ENCODE data around the gene SELENON.
"Not testable (repeated sequence)": the region's sequence is repeated elsewhere in the genome, so short reads cannot be mapped to it uniquely, and the experiment has no call there.

SELENON gene

DNA sequence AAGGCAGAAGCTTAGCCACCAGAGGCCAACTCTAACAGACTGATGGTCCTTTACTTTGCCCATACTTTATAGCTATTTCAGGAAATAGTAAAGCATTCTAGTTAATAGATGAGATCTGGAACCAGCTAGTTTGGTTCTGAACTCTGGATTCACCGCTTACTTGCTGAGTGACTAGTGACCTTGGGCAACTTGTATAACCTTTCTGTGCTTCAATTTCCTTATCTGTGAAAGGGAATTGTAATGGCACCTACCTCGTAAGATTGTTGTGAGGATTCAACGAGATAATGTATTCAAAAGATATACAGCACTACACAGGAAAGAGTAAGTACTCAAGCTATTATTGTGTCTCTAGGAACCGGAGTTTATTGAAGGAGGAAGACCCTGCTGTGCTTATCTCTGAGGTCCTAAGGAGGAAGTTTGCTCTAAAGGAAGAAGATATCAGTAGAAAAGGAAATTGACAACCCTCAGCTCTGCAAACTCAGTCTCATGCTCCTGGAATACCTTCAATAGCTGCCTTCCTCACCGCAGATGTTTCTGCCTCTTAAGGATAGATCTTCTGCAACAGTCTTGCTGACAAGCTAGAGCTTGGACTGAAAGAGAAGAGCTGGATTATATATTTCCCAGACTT lies 31.7 kb downstream of the SELENON start:
- DNase-seq = no peak

DNA sequence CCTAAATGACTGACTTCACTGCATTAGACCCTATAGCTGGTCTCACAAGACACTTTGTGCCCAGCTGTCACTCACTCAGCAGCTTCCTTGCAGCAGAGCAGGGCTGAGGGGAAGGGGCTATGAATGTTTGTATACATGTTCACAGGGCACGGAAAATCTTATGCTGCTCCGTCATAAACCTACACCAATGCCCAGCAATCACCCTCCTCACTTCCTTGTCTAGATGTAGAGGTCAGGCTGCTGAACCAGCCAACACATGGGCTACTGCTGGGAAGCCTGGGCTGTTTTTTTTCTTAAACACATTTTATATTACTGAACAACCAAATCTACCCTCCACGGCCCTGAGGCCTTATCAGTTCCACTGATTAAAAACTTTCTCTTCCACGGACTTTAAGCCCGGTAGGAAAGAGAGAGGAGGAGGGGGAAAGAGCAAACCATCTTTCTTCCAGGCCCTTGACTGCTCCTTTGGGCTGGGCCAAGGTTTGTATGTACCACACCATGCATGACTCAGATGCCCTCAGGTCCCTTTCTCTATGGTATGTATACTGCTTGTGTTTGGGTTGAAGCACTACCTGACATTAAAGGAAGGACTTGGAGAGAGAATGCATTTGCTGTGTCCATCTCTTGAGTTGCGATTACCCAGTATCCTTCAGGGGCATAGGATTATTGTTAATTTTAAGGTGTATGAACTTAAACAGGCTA lies 32.5 kb downstream of the SELENON start:
- DNase-seq = no peak

DNA sequence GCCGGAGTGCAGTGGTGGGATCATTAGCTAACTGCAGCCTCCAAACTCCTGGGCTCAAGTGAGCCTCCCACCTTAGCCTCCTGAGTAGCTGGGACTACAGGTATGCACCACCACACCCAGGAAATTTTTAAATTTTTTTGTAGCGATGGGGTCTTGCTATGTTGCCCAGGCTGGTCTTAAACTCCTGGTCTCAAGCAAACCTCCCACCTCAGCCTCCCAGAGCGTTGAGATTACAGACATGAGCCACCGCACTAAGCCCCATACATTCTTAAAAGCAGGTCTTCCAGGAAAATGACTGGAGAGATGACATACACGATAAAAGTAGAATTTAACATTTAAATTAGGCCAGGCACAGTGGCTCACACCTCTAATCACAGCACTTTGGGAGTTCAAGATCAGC lies 33.2 kb downstream of the SELENON start:
- DNase-seq = no peak

DNA sequence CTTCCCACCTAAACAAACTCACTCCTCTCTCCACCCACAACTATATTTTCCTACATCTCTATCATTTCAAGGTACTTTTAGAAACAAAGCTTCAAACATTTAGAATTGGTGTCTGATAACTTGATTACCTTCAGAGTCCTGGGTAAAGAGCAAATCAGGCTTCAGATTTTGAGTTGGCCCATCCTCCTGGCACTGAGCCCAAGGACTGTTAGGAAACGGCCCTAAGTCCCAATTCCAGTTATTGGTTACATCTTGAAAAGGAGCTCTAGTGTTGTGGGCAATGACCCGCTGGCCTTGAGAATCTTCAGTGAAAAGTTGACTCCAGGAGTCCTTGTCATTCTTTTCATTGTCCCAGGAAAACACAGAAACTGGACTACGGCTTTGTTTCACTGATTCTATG lies 34.9 kb downstream of the SELENON start:
- DNase-seq = no peak

DNA sequence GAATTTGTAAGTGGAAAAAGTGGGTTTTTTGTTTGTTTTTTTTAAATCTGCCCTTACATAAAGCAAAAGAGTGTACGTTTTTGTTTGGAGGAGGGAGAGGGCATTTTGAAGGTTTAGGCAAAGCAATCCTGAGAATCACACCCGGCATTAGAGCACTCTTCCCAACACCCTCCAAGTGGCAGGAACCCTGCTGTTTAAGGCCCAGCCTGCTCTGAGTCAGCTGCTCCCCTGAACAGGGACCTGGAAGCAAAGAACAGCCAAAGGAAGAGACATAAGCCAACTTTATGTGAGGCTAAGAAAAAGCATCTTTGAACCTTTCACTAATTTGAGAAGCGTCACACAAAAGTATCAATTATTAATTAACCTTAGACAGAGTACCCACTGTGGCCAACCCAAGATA lies 36.7 kb downstream of the SELENON start:
- DNase-seq = no peak

DNA sequence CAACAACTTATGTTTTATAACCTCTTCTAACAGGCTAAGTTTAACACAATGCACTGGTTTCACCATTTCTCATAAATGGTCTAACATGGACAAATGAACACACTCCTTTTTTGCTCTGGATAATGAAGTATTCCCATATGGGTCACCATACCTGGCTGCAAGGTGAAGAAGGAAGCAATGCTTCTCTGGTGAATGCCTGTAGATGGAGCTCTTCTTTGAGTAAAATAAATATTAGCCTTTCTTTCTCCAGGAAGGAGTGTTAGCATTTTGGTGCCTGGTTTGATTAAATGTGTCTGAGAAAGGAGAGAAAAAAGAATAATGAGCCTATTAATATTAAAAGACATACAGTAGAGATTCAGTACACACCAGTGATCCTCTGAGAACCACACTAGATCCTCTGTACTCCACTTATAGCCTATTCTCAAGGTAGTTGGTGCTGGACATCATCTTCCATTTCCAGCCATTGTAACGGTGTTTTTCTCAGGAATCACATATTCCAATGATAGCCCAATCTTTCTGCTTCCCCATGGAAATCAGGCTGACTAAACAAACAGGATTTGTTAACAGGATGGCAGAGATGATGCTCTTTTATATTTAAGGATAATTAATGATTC lies 37.4 kb downstream of the SELENON start:
- no peak for DNase-seq

DNA sequence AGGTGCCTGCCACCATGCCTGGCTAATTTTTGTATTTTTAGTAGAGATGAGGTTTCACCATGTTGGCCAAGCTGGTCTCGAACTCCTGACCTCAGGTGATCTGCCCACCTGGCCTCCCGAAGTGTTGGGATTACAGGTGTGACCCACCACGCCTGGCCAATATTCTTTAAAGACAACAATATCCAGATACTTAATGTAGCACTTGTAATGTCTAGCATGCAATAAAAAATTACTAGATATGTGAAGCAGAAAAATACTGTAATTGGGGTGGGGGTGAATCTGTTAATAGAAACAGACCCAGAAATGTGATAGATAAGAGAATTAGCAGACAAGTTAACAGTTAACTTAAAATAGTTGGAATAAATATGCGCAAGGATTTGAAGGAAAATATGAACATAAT lies 39.8 kb downstream of the SELENON start:
- DNase-seq = not testable (repeated sequence)

DNA sequence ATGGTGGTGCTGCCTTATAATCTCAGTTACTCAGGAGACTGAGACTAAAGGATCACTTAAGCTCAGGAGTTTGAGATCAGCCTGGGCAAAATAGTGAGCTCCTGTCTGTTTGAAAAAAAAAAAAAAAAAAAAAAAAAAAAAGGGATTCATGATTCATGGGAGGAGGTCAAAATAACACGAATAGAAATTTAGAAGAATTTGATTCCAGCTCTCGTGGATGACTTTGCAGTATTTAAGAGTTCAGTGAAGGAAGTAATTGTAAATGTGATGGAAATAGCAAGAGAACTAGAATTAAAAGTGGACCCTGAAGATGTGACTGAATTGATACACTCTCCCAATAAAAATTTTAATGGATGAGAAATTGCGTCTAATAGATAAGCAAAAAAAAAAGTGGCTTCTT lies 43.5 kb downstream of the SELENON start:
- no peak for DNase-seq

DNA sequence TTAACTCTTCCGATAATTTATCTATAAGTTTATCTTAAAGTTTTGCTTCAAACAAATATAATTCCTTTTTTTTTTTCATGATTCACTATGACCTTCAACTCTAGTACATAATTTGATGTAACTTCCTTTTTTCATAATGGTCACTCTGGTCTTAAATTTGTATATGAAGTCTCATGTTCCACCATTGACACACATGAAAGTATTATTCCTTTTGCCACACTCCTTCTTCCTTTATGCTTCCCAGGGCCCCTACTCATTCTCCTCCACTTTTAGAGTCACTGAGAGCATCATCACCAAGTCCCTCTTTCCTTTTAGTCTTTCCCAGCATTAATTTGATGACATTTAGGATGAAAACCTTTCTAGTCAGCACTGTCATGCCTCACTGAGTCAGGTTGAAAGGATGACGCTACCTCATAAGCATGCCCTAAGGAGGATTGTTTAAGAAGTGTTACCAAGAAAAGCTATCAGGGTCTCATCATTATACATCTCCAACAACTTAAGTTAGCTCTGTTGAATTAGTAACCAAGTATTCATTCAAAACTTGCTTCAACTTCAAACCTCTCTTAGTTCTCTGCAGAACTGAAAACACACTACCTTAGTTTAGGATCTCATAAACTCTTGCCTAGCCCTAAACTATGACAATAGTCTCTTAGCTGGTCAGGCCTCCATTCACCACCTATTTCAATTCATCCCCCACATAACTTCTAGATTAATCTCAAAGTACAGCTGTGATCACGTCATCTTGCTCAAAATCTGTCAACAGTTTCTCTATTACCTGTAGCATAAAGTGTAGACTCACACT lies 44.7 kb downstream of the SELENON start:
- DNase-seq = no peak

DNA sequence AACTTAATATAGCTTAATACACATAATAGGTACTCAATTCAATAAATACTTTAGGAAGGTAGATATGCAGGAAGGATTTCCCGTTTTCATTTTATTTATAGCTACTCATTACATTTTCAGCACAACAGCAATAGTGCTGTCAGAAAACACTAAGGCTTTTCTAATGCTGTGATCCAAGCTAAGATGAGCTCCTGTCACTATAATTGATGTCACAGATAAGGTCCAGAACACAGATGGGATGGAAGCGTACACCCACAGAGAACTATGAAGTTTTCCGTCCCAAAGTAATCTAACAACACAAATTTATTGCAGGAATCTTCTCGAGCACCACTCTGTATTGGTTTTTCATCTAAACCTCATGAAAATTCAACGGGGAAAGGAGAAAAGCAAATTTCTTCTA lies 45.7 kb downstream of the SELENON start:
- DNase-seq = no peak

DNA sequence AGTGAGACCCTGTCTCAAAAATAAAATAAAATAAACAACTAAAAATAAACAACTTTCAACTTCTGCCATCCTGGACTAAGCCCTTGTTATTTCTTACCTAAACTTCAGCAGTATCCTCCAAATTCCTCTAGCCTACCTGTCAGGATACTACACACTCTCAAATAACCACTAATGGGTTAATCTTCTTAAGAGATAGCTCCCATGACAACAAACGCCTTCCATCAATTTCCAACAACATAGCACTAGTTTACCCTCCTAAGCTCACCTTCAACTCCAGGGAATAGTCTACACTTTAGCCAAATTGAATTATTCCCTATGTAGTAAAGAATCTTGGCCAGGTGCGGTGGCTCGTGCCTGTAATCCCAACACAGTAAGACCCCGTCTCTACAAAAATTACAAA lies 47.9 kb downstream of the SELENON start:
- DNase-seq = no peak

DNA sequence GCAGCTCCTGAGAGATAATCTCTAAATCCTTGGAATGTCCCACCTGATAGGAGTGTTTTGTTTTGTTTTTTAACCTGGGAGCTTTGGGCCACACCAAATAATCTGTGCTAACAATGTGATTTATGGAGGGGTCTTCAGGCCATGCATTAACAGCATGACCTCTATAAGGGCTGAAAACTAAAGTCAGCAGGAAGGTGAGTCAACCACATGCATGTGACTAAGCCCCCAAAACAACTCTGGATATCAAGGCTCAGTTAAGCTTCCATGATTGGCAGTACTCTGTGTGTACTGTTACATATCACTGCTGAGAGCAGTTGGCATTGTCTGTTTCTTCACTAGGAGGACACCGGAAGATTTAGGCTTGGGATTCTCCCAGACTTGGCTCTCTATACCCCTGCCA lies 48.5 kb downstream of the SELENON start:
- DNase-seq = no peak

DNA sequence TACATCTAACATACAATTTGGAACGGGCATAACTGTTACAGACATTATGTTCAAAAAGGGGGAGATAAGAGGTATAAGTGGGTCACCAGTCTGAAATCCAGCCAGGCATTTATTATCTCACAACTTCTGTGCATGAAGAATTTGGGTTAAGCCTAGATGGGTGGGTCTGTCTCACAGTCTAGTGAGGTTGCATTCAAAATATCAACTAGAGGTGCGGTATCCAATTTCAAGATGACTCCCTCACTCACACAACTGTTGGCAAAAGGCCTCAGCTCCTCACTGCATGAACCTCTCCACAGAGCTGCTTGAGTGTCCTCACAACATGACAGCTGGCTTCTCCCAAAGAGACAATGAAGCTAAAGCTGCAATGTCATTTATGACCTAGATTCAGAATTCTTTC lies 54.6 kb downstream of the SELENON start:
- DNase-seq = no peak

DNA sequence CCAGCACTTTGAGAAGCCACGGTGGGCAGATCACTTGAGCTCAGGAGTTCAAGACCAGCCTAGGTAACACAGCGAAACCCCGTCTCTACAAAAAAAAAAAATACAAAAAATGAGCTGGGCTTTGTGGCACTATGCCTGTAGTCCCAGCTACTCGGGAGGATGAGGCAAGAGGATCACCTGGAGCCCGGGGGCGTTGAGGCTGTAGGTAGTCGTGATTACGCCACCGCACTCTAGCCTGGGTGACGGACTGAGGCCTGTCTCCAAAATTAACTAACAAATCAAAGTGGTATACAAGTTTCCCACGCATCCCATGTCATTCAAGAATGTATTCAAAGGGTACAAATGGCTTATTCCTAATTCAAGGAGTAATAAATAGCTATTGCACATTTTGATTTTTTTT lies 56.9 kb downstream of the SELENON start:
- no peak for DNase-seq

DNA sequence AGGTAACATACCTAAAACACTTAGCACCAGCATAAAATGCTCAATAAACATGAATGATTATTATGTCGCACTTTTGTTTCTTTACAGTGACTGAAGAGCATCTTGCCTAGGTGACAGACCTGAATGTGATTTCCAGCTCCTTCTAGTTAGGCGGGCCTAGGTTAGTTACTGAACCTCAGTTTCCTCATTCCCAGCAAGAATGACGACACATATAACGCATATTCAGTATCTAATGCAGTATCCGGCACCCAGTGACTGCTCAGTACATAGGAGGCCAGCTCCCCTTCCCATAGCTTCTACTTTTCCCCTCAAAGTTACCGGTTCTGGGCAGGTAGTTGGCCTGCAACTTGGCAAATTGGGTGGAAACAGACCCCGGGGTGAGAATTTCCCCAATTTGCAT lies 58.5 kb downstream of the SELENON start:
- no peak for DNase-seq

DNA sequence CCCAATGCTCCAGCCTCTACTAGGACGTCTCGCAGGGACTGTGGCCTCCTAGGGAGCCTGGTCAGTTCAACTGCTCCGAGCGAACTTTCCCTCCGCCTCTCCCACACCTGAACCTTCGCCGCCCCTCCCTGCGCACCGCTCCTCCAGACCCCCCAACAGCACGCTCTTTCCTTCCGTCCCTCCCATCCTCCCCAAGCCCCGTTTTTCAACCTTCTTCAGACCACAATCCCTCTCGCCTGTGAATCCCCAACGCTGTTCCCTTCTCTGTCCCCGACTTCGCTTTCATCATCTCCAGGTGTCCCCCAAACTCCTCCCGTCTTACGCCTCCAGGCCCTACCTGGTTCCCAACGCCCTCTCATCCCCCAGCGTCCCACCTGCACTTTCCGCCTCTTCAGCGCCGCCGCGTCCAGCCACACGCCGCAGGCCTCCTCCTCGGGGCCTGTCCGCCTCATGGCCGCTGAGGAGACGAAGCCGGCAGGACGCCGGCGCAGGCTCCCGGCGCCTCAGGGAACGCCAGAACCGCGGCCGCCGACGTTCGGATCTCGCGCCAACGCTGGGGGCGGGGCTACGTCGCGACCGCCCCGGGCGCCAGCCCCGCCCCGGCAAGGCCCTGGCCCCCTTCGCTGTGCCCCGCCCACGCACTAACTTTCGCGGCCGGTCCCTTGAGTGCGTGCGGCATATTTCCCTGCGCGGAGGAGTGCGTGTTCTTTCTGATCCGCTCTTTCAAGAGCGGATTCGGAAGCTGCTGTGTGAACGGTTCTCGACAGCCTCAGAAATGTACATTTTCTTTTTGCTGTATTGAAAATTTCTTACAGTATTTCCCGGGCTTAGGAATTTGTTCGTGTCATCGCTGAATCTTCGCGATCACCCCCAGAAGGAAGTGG lies 59.2 kb downstream of the SELENON start, which contains the start of gene AUNIP:
AUNIP (minus strand) TSS at position 552 of the 884 bp plus-strand sequence; CDS start at position 452, 100 bp downstream.
- DNase-seq = peak; percentile 89 to 91

DNA sequence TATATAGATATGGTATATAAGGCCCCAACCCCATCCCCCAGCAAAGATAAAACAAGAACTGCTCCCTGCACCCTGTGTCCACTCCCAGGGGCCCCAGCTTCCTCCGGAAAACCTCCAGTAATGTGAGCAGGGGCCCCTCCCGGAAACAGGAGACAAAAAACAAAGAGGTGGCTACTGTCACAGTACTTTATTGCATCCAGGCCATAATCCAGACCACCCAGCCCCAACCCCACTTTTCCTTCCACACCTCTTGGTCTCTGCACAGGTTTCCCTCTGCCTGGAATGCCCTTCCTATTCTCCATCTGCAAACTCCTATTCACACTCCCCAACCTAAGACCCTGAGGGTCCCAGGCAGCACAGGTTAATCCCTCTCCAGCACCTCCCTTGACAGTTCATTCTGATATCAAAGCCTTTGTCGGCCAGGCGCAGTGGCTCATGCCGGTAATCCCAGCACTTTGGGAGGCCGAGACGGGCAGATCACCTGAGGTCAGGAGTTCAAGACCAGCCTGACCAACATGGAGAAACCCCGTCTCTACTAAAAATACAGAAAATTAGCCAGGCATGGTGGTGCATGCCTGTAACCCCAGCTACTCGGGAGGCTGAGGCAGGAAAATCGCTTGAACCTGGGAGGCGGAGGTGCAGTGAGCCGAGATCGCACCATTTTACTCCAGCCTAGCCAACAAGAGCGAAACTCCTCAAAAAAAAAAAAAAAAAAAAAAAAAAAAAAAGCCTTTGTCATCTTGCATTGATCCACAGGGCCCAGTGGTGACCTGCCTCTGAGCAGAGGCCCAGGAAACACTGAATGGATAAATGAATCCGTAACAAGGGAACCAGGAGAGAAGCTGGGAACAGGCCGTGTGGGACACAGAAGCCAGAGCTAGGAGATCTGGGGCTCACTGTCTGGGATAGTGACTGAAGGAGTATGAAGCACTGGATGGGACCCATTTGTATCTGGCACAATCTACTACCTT lies 61.6 kb downstream of the SELENON start:
- DNase-seq = no peak

DNA sequence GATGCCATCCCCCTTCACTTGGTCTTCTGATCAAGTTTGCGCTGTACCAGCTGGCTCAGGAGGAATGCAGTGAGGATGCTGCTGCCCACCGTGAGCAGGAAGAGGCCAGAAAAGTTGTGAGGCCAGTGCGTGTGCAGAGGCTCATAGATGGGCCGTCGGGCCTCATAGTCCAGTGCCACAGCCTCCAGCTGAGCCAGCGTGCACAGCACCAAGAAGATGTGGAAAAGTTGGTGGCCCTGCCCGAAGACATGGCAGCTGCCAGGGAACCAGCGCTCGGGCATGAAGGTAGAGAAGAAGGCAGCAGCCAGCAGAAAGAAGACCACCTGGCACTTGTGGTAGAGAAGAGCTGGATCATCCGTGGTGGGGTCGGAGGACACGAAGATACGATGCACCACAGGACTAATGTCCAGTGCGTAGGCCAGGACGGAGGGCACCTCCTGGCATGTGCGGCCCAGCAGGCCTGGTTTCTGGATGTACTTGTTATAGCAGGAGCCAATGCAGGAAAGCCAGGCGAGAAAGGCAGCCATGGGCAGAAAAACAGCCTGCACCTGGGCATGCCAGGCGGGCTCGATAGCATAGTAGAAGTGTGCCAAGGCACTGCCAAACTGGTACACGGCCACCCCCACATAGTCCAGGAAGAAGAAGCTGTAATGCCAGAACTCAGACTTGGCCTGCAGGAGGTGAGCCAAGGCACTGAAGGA lies 62.9 kb downstream of the SELENON start:
- DNase-seq = no peak

DNA sequence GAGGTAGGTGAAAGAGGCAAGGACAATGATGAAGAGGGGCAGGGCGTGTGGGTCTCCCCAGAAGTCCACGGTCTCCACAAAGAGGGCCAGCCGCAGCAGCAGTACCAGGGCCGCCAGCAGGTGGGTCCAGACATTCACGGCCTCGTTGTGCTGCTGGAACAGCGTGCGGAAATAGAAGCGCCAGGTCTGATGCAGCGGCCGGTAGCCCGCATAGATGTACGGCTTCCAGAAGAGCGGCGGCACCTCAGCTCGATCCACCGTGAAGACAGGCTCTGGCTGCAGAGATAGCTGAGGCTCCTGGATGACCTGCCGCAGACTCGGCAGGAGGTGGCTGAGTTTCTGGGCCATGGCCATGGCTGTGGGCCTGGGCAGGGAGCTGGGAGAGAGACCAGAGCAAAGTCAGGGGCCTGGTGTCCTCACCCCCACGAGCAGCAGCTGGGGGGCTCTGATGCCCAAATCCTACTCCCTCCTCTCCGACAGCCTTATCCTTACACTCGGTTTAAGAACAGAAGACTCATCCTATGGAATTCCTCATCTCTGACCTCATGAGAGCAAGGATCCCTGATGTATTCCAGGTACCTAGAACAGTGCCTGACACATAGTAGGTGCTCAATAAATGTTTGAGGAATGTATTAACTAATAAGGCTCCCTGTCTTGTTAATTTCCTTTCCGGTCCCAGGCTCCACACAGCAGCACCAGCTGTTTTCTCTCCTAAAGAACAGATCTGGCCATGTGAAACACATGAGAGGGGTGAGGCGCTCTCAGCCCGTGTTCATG lies 63.7 kb downstream of the SELENON start:
- no peak for DNase-seq

DNA sequence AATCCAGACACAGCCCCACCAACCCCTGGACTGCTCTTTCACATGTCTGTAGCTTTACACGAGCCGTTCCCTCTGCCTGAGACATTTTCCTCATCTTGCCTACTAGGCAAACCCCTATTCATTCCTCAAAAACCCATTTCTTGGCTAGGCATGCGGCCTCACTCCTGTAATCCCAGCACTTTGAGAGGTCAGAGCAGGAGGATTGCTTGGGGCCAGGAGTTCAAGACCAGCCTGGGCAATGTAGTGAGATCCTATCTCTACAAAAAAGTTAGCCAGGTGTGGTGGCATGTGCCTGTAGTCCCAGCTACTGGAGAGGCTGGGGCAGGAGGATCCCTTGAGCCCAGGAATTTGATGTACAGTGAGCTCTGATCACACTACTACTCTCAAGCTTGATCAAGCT lies 64.4 kb downstream of the SELENON start:
- DNase-seq = no peak
